Heart left ventricle (tissue), 13 donors: Measurements from ENCODE around the gene NREP.

Source experiments
- POLR2A ChIP-seq, 2 donors: fragments of 450-650 bp; IDR thresholded peaks; one replicate each; pipeline ENCODE4 v1.6.1; 2017; ENCODE audit warnings: antibody characterized with exemption in 2 of 2, mild to moderate bottlenecking in 2 of 2, moderate library complexity in 2 of 2
- TF ChIP-seq, protein P1 (sequence below), 12 donors: fragments of 200-600 bp; sonication (generic) in 4 of 12; IDR thresholded peaks; one replicate each; pipeline versions ENCODE4 v1.5.0 to v1.8.0; 2018 to 2022; ENCODE audit warnings: antibody characterized with exemption in 12 of 12, mild to moderate bottlenecking in 5 of 12
- donor health status: ischemic (EF 13 %, LVEDD 7.1; RV severe dilation, severe dysfunction).
- donor health status: DM: no; HTN: yes; CAD: no.
- donor health status: DM: no; HTN: no; CAD: no.
- donor health status: ischemic (EF 25% LVEDD 6.9; RV normal size, moderate dysfunction).
- donor health status: ischemic (EF 25% LVEDD 5.7; RV mildly dilated, moderate dysfunction).
- donor health status: ischemic (EF 35%, LVEDD 5.7; RV mildly dilated, moderate dysfunction).
- donor health status: nonischemic (EF 11% LVEDD 7.7; RV severe dilation, severe dysfunction).
- donor health status: DM: yes; HTN: yes; CAD: no.
- donor health status: PGD.
- donor health status: ischemic (EF 29% LVEDD 5.4; RV normal size, mild dysfunction).
- donor health status: nonischemic (EF 23%, LVEDD 6.1; RV moderate dilation, normal function).

DNA sequence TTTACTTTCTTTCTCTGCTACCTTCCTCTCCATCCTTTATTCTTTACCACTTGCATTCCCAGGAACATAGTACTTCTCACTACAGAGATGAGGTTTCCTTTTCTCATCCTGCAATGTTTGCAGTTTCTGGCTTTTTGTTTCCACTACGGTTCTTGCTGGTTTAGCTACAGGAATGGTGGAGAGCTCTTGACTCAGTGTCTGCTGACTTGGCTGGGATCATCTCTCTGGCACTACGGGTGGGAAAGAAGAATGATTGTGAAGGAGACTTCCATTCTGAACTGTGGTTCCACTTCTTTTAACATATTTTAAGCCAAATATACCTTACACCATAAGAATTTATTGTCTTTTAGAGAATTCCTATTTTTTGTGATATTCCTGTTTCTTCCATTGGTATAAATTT is 65.1 kb downstream of the NREP start:
- TF ChIP-seq, protein P1, sequence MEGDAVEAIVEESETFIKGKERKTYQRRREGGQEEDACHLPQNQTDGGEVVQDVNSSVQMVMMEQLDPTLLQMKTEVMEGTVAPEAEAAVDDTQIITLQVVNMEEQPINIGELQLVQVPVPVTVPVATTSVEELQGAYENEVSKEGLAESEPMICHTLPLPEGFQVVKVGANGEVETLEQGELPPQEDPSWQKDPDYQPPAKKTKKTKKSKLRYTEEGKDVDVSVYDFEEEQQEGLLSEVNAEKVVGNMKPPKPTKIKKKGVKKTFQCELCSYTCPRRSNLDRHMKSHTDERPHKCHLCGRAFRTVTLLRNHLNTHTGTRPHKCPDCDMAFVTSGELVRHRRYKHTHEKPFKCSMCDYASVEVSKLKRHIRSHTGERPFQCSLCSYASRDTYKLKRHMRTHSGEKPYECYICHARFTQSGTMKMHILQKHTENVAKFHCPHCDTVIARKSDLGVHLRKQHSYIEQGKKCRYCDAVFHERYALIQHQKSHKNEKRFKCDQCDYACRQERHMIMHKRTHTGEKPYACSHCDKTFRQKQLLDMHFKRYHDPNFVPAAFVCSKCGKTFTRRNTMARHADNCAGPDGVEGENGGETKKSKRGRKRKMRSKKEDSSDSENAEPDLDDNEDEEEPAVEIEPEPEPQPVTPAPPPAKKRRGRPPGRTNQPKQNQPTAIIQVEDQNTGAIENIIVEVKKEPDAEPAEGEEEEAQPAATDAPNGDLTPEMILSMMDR (IDR thresholded peaks at IDR 0.05): no peak
- no peak for TF ChIP-seq POLR2A (IDR thresholded peaks at IDR 0.05)
